ENCODE measurements around the gene HCN3. TPM values are rescaled to one million over a fixed set of nuclear protein-coding genes. Genes with fewer than 3 reads are reported as not detected.
A peak's percentile ranks its signal among the peaks of the same experiment; 100 is the strongest.

The HCN3 gene
- total RNA-seq, 1 donor from 2014 or later: 1.9 TPM

DNA sequence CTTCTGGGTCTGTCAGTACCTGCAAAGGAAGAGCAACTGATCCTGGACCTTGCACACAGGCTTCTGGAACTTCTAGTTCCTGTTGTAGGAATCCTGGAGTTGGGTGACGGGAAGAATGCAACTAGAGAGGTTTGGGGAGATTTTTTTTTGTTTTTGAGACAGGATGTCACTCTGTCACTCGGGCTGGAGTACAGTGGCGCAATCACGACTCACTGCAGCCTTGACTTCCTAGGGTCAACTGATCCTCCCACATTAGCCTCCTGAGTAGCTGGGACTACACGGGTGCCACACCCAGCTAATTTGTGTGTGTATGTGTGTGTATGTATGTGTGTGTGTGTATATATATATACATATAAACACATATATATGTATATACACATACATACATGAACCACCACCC is 40.8 kb upstream of the HCN3 start:
- no peak overlapping the region for H2AFZ ChIP-seq (replicated peaks)
- H4K20me1 ChIP-seq (ENCODE audit: low read depth): no peaks in the 10 kb centered on the region
- peaks cover 6% of the 10 kb centered on the region for H3F3A ChIP-seq (ENCODE audit: low read depth)
- peaks cover 3% of the 10 kb centered on the region for H3K36me3 Mint-ChIP-seq
- no peak for DNase-seq (ENCODE audit: low spot score)
- H3K4me3 ChIP-seq: no peak overlapping the region
- no peak overlapping the region for H3K27ac ChIP-seq
- H3K27me3 Mint-ChIP-seq (ENCODE audit: insufficient read depth, low read depth): peaks cover 7% of the 10 kb centered on the region
- no peak overlapping the region for H3K27ac Mint-ChIP-seq
- H3K79me2 ChIP-seq (ENCODE audit: low read depth): no peaks in the 10 kb centered on the region
- H3K4me1 ChIP-seq: no peaks in the 10 kb centered on the region
- H3K4me1 Mint-ChIP-seq: peaks cover 12% of the 10 kb centered on the region
- TF ChIP-seq EZH2 (IDR thresholded peaks at IDR 0.05): no peak
- TF ChIP-seq, protein P1, sequence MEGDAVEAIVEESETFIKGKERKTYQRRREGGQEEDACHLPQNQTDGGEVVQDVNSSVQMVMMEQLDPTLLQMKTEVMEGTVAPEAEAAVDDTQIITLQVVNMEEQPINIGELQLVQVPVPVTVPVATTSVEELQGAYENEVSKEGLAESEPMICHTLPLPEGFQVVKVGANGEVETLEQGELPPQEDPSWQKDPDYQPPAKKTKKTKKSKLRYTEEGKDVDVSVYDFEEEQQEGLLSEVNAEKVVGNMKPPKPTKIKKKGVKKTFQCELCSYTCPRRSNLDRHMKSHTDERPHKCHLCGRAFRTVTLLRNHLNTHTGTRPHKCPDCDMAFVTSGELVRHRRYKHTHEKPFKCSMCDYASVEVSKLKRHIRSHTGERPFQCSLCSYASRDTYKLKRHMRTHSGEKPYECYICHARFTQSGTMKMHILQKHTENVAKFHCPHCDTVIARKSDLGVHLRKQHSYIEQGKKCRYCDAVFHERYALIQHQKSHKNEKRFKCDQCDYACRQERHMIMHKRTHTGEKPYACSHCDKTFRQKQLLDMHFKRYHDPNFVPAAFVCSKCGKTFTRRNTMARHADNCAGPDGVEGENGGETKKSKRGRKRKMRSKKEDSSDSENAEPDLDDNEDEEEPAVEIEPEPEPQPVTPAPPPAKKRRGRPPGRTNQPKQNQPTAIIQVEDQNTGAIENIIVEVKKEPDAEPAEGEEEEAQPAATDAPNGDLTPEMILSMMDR (IDR thresholded peaks at IDR 0.05): no peak
- TF ChIP-seq EZH2phosphoT487 (IDR thresholded peaks at IDR 0.05): no peak
- H3K9ac ChIP-seq: no peak overlapping the region
- no peaks in the 10 kb centered on the region for H3K9me3 ChIP-seq (ENCODE audit: low read depth)
- H3K4me2 ChIP-seq: no peak overlapping the region
- H3K4me3 Mint-ChIP-seq: no peak overlapping the region
- H3K36me3 ChIP-seq: no peaks in the 10 kb centered on the region
- no peaks in the 10 kb centered on the region for H3K9me3 Mint-ChIP-seq
- no peaks in the 10 kb centered on the region for H3K27me3 ChIP-seq

DNA sequence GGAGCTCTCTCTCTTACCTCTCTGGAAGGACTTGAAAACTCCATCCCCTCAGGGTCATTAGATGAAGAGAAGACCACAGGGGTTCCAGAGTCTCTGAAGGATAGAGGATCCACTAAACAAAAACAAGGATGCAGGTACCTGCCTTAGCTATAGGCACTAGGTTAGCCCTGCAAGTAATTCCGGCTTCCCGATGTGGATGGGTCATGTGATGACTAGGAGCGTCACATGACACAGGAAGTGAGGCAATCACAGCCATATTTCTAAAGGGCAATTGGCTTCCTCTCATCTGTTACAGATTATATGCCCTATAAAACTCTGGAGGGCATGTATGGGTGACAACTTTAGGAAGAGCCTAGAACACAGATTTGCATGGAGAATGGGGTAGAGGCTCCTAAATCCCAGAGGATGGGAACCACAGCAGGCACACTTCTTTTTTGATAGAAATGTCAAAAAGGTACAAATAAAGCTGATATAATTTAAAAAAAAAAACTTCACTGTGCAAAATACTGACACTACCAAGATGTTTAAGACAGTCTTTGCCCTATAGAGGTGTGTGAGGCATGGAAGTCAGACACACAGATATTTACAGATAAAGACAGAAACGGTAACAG is 36.1 kb upstream of the HCN3 start:
- no peaks in the 10 kb centered on the region for H4K20me1 ChIP-seq (ENCODE audit: low read depth)
- peak overlapping the region; percentile 50 for H3K4me3 ChIP-seq
- H3K36me3 Mint-ChIP-seq: peaks cover 6% of the 10 kb centered on the region
- TF ChIP-seq EZH2phosphoT487 (IDR thresholded peaks at IDR 0.05): no peak
- no peak for TF ChIP-seq EZH2 (IDR thresholded peaks at IDR 0.05)
- TF ChIP-seq, protein P1 (IDR thresholded peaks at IDR 0.05): no peak
- peak overlapping the region; percentile 95 for H2AFZ ChIP-seq (replicated peaks)
- peak overlapping the region; percentile 66 for H3K9ac ChIP-seq
- DNase-seq (ENCODE audit: low spot score): peak; percentile 83
- H3F3A ChIP-seq (ENCODE audit: low read depth): peaks cover 45% of the 10 kb centered on the region
- H3K4me1 ChIP-seq: peaks cover 9% of the 10 kb centered on the region
- H3K27ac ChIP-seq: no peak overlapping the region
- no peaks in the 10 kb centered on the region for H3K27me3 ChIP-seq
- H3K9me3 Mint-ChIP-seq: peaks cover 2% of the 10 kb centered on the region
- H3K4me1 Mint-ChIP-seq: peaks cover 44% of the 10 kb centered on the region
- H3K9me3 ChIP-seq (ENCODE audit: low read depth): no peaks in the 10 kb centered on the region
- no peaks in the 10 kb centered on the region for H3K79me2 ChIP-seq (ENCODE audit: low read depth)
- no peaks in the 10 kb centered on the region for H3K36me3 ChIP-seq
- H3K4me2 ChIP-seq: peak overlapping the region; percentile 84
- peaks cover 10% of the 10 kb centered on the region for H3K27me3 Mint-ChIP-seq (ENCODE audit: insufficient read depth, low read depth)
- peak overlapping the region; percentile 89 for H3K27ac Mint-ChIP-seq
- peak overlapping the region; percentile 83 for H3K4me3 Mint-ChIP-seq

GRCh38 chr1:155241841-155242264 is 35.4 kb upstream of the HCN3 start:
- H3K36me3 ChIP-seq: no peaks in the 10 kb centered on the region
- H3K79me2 ChIP-seq (ENCODE audit: low read depth): no peaks in the 10 kb centered on the region
- peaks cover 9% of the 10 kb centered on the region for H3K36me3 Mint-ChIP-seq
- H2AFZ ChIP-seq (replicated peaks): no peak overlapping the region
- peaks cover 2% of the 10 kb centered on the region for H3K9me3 Mint-ChIP-seq
- peak overlapping the region; percentile 79 for H3K27ac Mint-ChIP-seq
- no peak overlapping the region for H3K9ac ChIP-seq
- peaks cover 45% of the 10 kb centered on the region for H3K4me1 Mint-ChIP-seq
- no peaks in the 10 kb centered on the region for H3K9me3 ChIP-seq (ENCODE audit: low read depth)
- peaks cover 8% of the 10 kb centered on the region for H3K27me3 Mint-ChIP-seq (ENCODE audit: insufficient read depth, low read depth)
- H3K4me3 Mint-ChIP-seq: peak overlapping the region; percentile 30
- H3K27ac ChIP-seq: no peak overlapping the region
- no peaks in the 10 kb centered on the region for H3K27me3 ChIP-seq
- no peaks in the 10 kb centered on the region for H4K20me1 ChIP-seq (ENCODE audit: low read depth)
- DNase-seq (ENCODE audit: low spot score): no peak
- H3K4me3 ChIP-seq: no peak overlapping the region
- no peak overlapping the region for H3K4me2 ChIP-seq
- H3K4me1 ChIP-seq: peaks cover 9% of the 10 kb centered on the region
- TF ChIP-seq EZH2 (IDR thresholded peaks at IDR 0.05): no peak
- H3F3A ChIP-seq (ENCODE audit: low read depth): peaks cover 52% of the 10 kb centered on the region

DNA sequence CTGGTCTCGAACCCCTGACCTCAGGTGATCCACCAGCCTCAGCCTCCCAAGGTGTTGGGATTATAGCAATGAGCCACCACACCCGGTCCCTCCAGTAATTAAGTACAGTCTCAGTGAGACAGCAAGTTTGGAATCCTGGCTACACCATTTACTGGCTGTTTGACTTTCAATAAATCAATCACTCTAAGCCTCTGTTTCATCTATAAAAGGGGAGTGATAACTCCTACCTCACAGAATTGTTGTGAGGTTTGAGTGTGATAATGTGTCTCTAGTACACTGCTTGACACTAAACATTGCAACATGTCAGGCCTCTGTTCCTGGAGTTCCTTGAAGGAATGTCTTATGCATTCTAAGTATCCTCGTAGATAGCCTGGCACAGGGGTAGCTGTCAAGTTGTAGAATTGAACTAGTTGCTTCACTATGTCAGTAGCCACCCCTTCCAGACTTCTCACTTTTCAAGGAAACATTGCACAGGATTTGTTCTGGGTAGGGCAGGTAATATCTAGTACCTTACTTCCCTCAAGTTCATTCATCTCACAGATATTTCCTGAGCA is 34.4 kb upstream of the HCN3 start:
- peak overlapping the region; percentile 83 for H3K4me3 Mint-ChIP-seq
- H3K9me3 ChIP-seq (ENCODE audit: low read depth): no peaks in the 10 kb centered on the region
- no peaks in the 10 kb centered on the region for H4K20me1 ChIP-seq (ENCODE audit: low read depth)
- H3K36me3 Mint-ChIP-seq: peaks cover 9% of the 10 kb centered on the region
- H3K27ac Mint-ChIP-seq: no peak overlapping the region
- TF ChIP-seq EZH2phosphoT487 (IDR thresholded peaks at IDR 0.05): no peak
- no peak for TF ChIP-seq EZH2 (IDR thresholded peaks at IDR 0.05)
- TF ChIP-seq, protein P1 (IDR thresholded peaks at IDR 0.05): no peak
- H3K4me1 Mint-ChIP-seq: peaks cover 45% of the 10 kb centered on the region
- H2AFZ ChIP-seq (replicated peaks): no peak overlapping the region
- peaks cover 8% of the 10 kb centered on the region for H3K27me3 Mint-ChIP-seq (ENCODE audit: insufficient read depth, low read depth)
- H3K4me1 ChIP-seq: peaks cover 9% of the 10 kb centered on the region
- peaks cover 2% of the 10 kb centered on the region for H3K9me3 Mint-ChIP-seq
- H3K27me3 ChIP-seq: no peaks in the 10 kb centered on the region
- DNase-seq (ENCODE audit: low spot score): no peak
- H3K27ac ChIP-seq: no peak overlapping the region
- no peaks in the 10 kb centered on the region for H3K36me3 ChIP-seq
- H3K79me2 ChIP-seq (ENCODE audit: low read depth): no peaks in the 10 kb centered on the region
- H3F3A ChIP-seq (ENCODE audit: low read depth): peaks cover 53% of the 10 kb centered on the region
- H3K4me3 ChIP-seq: no peak overlapping the region
- H3K4me2 ChIP-seq: peak overlapping the region; percentile 80
- no peak overlapping the region for H3K9ac ChIP-seq
